ENCODE data around the gene AKT2.

The AKT2 gene

GRCh38 chr19:40256512-40256911 is 28.6 kb downstream of the AKT2 start:
- H3K9ac ChIP-seq, result no peak overlapping the region
- H3K9me3 ChIP-seq, result no peaks in the 10 kb centered on the region
- no peak overlapping the region for H3K27ac ChIP-seq
- H4K20me1 ChIP-seq, result peaks cover 97% of the 10 kb centered on the region
- H3K27me3 ChIP-seq, result no peaks in the 10 kb centered on the region
- no peak overlapping the region for H3K4me3 ChIP-seq
- H3K4me1 ChIP-seq, result peaks cover 13% of the 10 kb centered on the region
- no peak for TF ChIP-seq Cebpa-rat (IDR thresholded peaks at IDR 0.05)
- no peak overlapping the region for H3K4me2 ChIP-seq
- H3K36me3 ChIP-seq, result peaks cover 78% of the 10 kb centered on the region

GRCh38 chr19:40255619-40256166 is 29.5 kb downstream of the AKT2 start:
- no peak for TF ChIP-seq Cebpa-rat (IDR thresholded peaks at IDR 0.05)
- H3K4me1 ChIP-seq, result peaks cover 13% of the 10 kb centered on the region
- no peak overlapping the region for H3K9ac ChIP-seq
- H3K36me3 ChIP-seq, result peaks cover 79% of the 10 kb centered on the region
- no peaks in the 10 kb centered on the region for H3K9me3 ChIP-seq
- no peak overlapping the region for H3K4me2 ChIP-seq
- no peak overlapping the region for H3K27ac ChIP-seq
- no peaks in the 10 kb centered on the region for H3K27me3 ChIP-seq
- peaks cover 97% of the 10 kb centered on the region for H4K20me1 ChIP-seq
- no peak overlapping the region for H3K4me3 ChIP-seq

GRCh38 chr19:40254714-40255418 is 30.3 kb downstream of the AKT2 start:
- no peak for TF ChIP-seq Cebpa-rat (IDR thresholded peaks at IDR 0.05)
- no peak overlapping the region for H3K27ac ChIP-seq
- peaks cover 97% of the 10 kb centered on the region for H4K20me1 ChIP-seq
- H3K27me3 ChIP-seq, result no peaks in the 10 kb centered on the region
- H3K4me1 ChIP-seq, result peaks cover 7% of the 10 kb centered on the region
- no peak overlapping the region for H3K9ac ChIP-seq
- no peak overlapping the region for H3K4me2 ChIP-seq
- H3K4me3 ChIP-seq, result no peak overlapping the region
- H3K36me3 ChIP-seq, result peaks cover 86% of the 10 kb centered on the region
- no peaks in the 10 kb centered on the region for H3K9me3 ChIP-seq

- peaks cover 97% of the 10 kb centered on the region for H4K20me1 ChIP-seq
- H3K9me3 ChIP-seq, result no peaks in the 10 kb centered on the region
- no peak for TF ChIP-seq Cebpa-rat (IDR thresholded peaks at IDR 0.05)
- no peak overlapping the region for H3K4me2 ChIP-seq
- no peak overlapping the region for H3K27ac ChIP-seq
- H3K27me3 ChIP-seq, result no peaks in the 10 kb centered on the region
- H3K4me1 ChIP-seq, result peaks cover 4% of the 10 kb centered on the region; the same call in 1 of the 2 replicates
- no peak overlapping the region for H3K9ac ChIP-seq
- peaks cover 97% of the 10 kb centered on the region for H3K36me3 ChIP-seq
- no peak overlapping the region for H3K4me3 ChIP-seq
Measured at GRCh38 chr19:40253611-40254092, 31.5 kb downstream of the AKT2 start.

GRCh38 chr19:40252395-40252794 is 32.8 kb downstream of the AKT2 start:
- Histone ChIP-seq H3K36me3 (peaks cover 98% of the 10 kb centered on the region), H3K4me2 (no peak overlapping the region), H3K4me3 (no peak overlapping the region), H3K4me1 (no peaks in the 10 kb centered on the region), H3K27me3 (no peaks in the 10 kb centered on the region), H3K9me3 (no peaks in the 10 kb centered on the region), H3K27ac (no peak overlapping the region), H3K9ac (no peak overlapping the region), H4K20me1 (peaks cover 97% of the 10 kb centered on the region)
- TF ChIP-seq Cebpa-rat (IDR thresholded peaks at IDR 0.05), result no peak

- Histone ChIP-seq H3K9ac (no peak overlapping the region), H4K20me1 (peaks cover 97% of the 10 kb centered on the region), H3K4me1 (no peaks in the 10 kb centered on the region), H3K9me3 (no peaks in the 10 kb centered on the region), H3K4me3 (no peak overlapping the region), H3K36me3 (peaks cover 98% of the 10 kb centered on the region), H3K27me3 (no peaks in the 10 kb centered on the region), H3K4me2 (no peak overlapping the region), H3K27ac (no peak overlapping the region)
- TF ChIP-seq Cebpa-rat (IDR thresholded peaks at IDR 0.05), result no peak
Measured at GRCh38 chr19:40251991-40252390, 33.2 kb downstream of the AKT2 start.

- no peak overlapping the region for H3K4me2 ChIP-seq
- TF ChIP-seq Cebpa-rat (IDR thresholded peaks at IDR 0.05), result no peak
- no peak overlapping the region for H3K4me3 ChIP-seq
- H3K9me3 ChIP-seq, result no peaks in the 10 kb centered on the region
- H3K4me1 ChIP-seq, result no peaks in the 10 kb centered on the region
- H3K27ac ChIP-seq, result no peak overlapping the region
- H3K27me3 ChIP-seq, result no peaks in the 10 kb centered on the region
- peaks cover 97% of the 10 kb centered on the region for H4K20me1 ChIP-seq
- H3K9ac ChIP-seq, result no peak overlapping the region
- peaks cover 98% of the 10 kb centered on the region for H3K36me3 ChIP-seq
Measured at GRCh38 chr19:40251244-40251643, 33.9 kb downstream of the AKT2 start.

- Histone ChIP-seq H4K20me1 (peaks cover 97% of the 10 kb centered on the region), H3K27ac (no peak overlapping the region)
- TF ChIP-seq Cebpa-rat (IDR thresholded peaks at IDR 0.05), result no peak
Measured at GRCh38 chr19:40249781-40250180, 35.4 kb downstream of the AKT2 start.

GRCh38 chr19:40249201-40249600 is 35.9 kb downstream of the AKT2 start:
- H3K9me3 ChIP-seq, result no peaks in the 10 kb centered on the region
- no peak for TF ChIP-seq Cebpa-rat (IDR thresholded peaks at IDR 0.05)
- H3K27me3 ChIP-seq, result no peaks in the 10 kb centered on the region
- no peak overlapping the region for H3K4me2 ChIP-seq
- H3K36me3 ChIP-seq, result peaks cover 98% of the 10 kb centered on the region
- no peak overlapping the region for H3K4me3 ChIP-seq
- H3K4me1 ChIP-seq, result no peaks in the 10 kb centered on the region
- H4K20me1 ChIP-seq, result peaks cover 99% of the 10 kb centered on the region
- no peak overlapping the region for H3K27ac ChIP-seq
- H3K9ac ChIP-seq, result no peak overlapping the region

More at GRCh38 chr19:40249781-40250180, 35.4 kb downstream of the AKT2 start:
- no peaks in the 10 kb centered on the region for H3K27me3 ChIP-seq
- no peak overlapping the region for H3K9ac ChIP-seq
- no peaks in the 10 kb centered on the region for H3K4me1 ChIP-seq
- no peak overlapping the region for H3K4me3 ChIP-seq
- no peak overlapping the region for H3K4me2 ChIP-seq
- no peaks in the 10 kb centered on the region for H3K9me3 ChIP-seq
- H3K36me3 ChIP-seq, result peaks cover 98% of the 10 kb centered on the region

GRCh38 chr19:40247735-40248262 is 37.3 kb downstream of the AKT2 start:
- Histone ChIP-seq H3K4me1 (no peaks in the 10 kb centered on the region; the same call in 1 of the 2 replicates), H4K20me1 (peaks cover 99% of the 10 kb centered on the region), H3K9me3 (no peaks in the 10 kb centered on the region), H3K36me3 (peaks cover 98% of the 10 kb centered on the region), H3K9ac (peak overlapping the region; percentile 6; the same call in 1 of the 2 replicates), H3K27me3 (no peaks in the 10 kb centered on the region), H3K4me2 (no peak overlapping the region), H3K27ac (peak overlapping the region; percentile 22; the same call in 1 of the 2 replicates), H3K4me3 (no peak overlapping the region)
- TF ChIP-seq Cebpa-rat (IDR thresholded peaks at IDR 0.05), result no peak

Data from BLaER1 (cell line).